Activated naive CD4-positive, alpha-beta T cell treated with Interleukin-2 at 50 U/mL for 16 hours (primary cell): ENCODE measurements around the gene MYCT1.
"Not testable (repeated sequence)": the region's sequence is repeated elsewhere in the genome, so short reads cannot be mapped to it uniquely, and the experiment has no call there.

ENCODE experiments used
- DNase-seq: peaks from one replicate; pipeline ENCODE4 v3.0.0-alpha.2; 2020

MYCT1 gene

DNA sequence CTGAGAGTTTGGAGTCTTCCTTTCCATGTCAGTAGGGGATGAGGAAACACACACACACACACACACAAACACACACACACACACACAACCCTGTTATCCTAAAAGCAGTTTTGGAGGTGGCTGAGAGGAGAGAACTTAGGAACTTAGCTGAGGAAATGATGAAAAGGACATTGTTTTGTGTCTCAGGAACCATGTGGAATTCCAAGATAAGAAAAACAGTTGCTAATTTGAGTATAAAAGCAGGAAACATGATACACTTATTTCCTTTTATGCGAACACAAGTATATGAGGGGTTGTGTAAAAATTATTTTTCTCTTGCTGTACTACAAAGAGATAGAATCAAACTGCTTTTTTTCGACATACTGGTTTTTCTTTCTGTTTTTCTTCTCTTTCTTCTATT, at the start of gene MYCT1:
Gene MYCT1 (plus strand): TSS at position 264 of the 400 bp plus-strand sequence. CDS start 6 bp downstream, at position 270.
- DNase-seq = no peak

DNA sequence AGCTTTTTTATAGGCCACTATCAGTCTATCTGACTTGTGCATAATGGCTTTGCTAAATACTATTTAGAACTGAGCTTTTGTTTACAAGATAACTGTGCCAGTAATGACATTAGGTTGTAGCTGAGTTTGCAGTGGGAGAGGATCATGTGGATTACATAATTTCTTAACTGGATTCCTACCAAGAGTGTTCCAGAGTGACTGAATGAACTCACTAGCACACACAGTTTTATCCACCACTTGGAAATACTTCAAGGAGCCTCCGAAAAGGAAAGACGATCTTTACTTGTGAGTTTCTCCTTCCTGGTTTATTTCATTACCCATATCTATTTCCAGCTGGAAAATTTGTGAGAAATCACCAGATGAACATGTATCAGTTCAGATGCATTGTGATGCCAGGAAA, 49.6 kb upstream of the MYCT1 start:
- no peak for DNase-seq

GRCh38 chr6:152651986-152652385, 45.7 kb upstream of the MYCT1 start:
- no peak for DNase-seq

- DNase-seq = no peak
These were observed 35.9 kb upstream of the MYCT1 start for GRCh38 chr6:152661776-152662175.

DNA sequence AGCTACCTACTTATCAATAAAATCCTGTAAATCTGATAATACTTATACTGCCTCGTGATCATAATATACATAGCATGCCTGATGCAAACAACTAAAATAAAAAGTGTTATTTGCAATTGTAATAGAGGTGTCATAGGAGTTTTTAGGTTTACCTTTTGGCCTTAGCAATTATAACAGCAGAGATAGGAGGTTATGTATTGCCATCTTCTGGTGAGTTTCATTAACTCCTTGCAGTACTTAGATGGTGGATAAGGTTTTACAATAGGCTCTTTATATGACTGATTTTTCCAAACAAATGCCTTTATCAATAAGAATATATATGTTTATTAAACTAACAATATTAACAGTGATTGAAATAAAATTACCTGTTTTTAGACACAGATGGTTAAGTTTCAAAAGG, 27.8 kb upstream of the MYCT1 start:
- DNase-seq = no peak

DNA sequence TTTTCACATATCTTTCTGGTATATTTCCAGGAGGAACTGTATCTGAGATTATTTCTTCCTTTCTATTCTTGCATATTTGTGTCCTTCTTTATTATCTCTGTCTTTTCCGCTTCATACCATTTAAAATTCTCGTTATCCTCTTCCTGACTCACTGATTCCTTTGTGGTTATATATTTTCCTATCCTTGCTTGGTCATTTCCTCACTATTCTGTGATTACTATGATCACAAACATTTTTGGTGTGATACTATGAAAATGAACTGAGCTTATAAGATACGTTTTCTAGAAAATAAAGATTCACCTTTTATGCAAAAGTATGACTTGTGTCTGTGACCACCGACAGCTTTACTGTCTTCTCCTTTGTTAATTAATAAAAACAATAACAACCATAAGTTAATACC, 26.5 kb upstream of the MYCT1 start:
- no peak for DNase-seq

- DNase-seq = no peak
These were observed 24.5 kb upstream of the MYCT1 start for GRCh38 chr6:152673236-152673635.

DNA sequence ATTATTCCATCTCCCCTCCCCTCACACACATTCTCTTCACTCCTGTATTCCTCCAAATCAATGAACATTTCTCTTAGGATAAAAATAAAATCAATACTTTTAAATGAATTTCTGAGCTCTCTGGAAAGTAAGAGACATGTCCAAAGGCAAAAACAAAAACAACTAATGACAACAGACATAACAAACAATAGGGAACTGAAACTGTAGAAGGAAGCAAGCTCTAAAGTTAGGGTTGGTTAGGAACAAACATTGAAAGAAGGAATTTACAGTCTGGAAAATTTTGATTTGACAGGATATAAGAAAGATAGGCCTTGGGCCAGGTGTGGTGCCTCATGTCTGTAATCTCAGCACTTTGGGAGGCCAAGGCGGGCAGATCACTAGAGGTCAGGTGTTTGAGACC, 17.5 kb upstream of the MYCT1 start:
- no peak for DNase-seq

GRCh38 chr6:152680879-152681517, 16.7 kb upstream of the MYCT1 start:
- no peak for DNase-seq

GRCh38 chr6:152682141-152682540, 15.6 kb upstream of the MYCT1 start:
- no peak for DNase-seq

- DNase-seq = not testable (repeated sequence)
These were observed 14.8 kb upstream of the MYCT1 start for GRCh38 chr6:152682935-152683334.

DNA sequence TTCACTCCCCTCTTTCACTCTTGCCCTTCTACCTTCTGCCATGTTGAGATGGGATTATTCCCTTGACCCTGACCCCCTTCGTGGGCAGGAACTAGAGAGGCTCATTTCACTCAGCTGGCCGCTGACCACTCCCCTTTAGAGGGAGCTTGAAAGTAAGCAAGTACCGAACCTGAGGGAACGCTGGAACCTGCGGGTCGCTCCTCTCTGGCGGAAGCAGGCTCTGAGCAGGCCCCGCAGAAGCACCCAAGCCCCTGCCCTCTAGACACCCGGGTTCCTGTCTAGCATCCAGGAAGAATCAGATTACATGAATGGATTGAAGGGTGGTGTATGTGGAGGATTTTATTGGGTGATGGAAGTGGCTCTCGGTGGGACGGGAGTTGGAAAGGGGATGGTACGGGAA, 11.9 kb upstream of the MYCT1 start:
- no peak for DNase-seq

GRCh38 chr6:152695372-152696045, 2.2 kb upstream of the MYCT1 start:
- no peak for DNase-seq

GRCh38 chr6:152696522-152696921, 1.2 kb upstream of the MYCT1 start:
- no peak for DNase-seq

DNA sequence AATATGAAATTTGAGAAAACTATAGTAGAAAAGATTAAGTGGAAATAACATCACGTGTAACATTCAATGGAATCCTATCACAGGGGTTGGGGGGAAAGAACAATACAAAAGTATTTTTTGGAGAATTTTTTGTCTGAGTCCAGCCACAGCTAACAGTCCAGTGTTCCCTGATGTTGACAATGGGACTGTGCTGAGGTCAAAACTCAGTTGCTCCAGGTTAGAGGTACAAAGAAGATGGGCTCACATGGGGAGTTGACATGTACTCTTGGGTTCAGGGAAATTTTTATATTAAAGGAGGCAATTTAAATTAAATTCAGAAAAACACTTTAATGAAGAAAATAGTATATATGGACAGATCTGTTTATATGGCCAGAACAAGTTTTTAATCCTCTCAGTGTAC, 995 bp downstream of the MYCT1 start:
- DNase-seq = no peak

DNA sequence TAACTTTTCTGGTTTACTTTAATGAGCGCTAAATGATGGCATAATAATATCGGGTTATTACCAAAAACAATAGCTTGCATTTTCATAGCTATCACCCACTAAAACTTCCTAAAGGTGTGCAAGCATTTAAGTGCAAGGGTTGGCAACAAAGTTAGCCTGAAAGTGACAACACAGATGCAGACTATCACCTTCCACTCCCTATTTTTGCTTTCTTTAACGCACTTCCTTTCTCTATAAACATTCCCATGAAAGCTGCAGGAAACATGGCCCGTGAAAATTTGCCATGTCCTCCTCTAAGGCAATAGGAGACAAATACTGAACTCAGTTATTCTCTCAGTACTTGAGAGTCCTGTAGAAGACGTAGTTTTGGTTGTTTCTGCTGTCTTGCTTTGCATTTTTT, 2.7 kb downstream of the MYCT1 start:
- no peak for DNase-seq

GRCh38 chr6:152701081-152701862, 3.6 kb downstream of the MYCT1 start:
- no peak for DNase-seq

- DNase-seq = no peak
These were observed 4.2 kb downstream of the MYCT1 start for GRCh38 chr6:152701863-152702401.

- DNase-seq = not testable (repeated sequence)
These were observed 6.1 kb downstream of the MYCT1 start for GRCh38 chr6:152703750-152704149.

DNA sequence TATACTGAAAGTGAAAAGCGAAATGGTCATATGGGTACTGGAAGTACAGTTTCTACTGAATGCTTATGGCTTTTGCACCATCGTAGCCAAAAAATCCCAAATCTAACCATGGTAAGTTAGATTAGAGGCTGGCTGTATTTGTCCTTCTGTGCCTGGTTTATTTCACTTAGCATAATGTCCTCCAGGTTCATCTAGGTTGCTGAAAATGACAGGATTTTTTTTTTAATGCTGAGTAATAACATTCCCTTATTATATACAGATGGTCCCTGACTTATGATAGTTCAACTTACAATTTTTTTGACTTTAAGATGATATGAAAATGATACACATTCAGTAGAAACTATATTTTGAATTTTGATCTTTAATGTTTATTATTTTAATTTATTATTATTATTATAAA, 7.6 kb downstream of the MYCT1 start:
- DNase-seq = no peak

- no peak for DNase-seq
These were observed 18.6 kb downstream of the MYCT1 start for GRCh38 chr6:152716322-152716721.

GRCh38 chr6:152720974-152721373, 23.3 kb downstream of the MYCT1 start:
- DNase-seq = no peak

GRCh38 chr6:152721956-152722355, 24.3 kb downstream of the MYCT1 start:
- no peak for DNase-seq

- no peak for DNase-seq
These were observed 25.7 kb downstream of the MYCT1 start for GRCh38 chr6:152723398-152723797.
